GM18505 (cell line): ENCODE data around the gene ACSF3.

Experiments
- ATAC-seq: cut with Tn5 transposase; IDR thresholded peaks from one replicate; pipeline ENCODE4 v1.9.1; 2021; ENCODE audit not compliant: unreplicated experiment
- POLR2A ChIP-seq: IDR thresholded peaks from 4 replicates; pipeline ENCODE4 v1.6.1; 2011; ENCODE audit warnings: borderline replicate concordance; ENCODE audit not compliant: insufficient read depth, insufficient read length; ENCODE audit errors: extremely low read depth

ACSF3 gene

DNA sequence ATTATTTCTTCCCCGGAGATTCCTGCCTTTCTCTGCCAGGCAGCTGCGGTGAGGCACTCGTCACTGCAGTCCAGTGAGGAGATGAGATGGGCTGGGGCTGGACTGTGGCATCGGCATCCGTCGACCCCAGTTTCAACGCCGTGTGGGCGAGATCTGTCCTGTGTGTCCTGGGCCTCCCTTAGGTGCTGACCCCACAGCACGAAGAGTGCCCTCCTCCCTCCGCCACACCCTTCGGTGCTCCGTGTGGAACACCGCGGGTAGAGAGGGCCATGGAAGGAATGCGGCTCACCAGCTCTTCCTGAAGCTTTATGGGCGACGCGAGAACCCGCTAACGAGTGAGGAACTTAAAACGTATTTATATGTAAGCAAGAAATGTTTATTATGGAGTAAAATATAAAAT, 17.6 kb downstream of the ACSF3 start:
- ATAC-seq: no peak
- no peak for TF ChIP-seq POLR2A

DNA sequence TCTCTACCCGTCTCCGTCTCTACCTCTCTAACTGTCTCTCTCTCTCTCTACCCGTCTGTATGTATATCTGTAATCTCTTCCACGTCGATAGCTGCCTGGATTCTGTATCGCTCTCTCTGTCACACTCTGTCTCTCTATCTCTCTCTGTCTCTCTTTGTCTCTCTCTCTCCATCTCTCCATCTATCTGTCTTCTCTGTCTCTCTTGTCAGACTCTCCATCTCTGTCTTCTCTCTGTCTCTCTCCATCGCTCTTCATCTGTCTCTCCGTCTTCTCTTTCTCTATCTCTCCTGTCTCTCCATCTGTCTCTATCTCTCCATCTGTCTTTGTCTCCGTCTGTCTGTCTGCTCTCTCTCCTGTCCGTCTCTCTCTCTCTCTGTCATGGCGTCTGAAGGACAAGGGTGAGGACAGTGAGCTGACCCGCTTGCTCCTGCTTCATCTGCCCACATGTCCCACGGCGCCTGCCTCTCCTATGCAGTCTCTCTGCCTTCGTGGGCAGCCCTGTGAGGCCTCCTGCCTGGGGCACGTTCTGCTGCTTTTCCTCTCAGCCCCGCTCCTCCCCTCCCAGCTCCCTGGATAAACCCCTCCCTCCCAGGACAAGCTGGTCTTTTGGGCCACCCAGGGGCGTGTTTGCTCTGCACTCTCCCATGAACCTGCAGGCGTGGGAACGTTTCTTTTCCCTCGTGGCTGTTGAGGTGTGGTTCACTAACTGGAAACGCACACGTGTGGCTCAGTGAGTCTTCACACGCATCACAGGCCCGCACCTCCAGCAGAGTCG, 18.9 kb downstream of the ACSF3 start:
- ATAC-seq: no peak
- no peak for TF ChIP-seq POLR2A

DNA sequence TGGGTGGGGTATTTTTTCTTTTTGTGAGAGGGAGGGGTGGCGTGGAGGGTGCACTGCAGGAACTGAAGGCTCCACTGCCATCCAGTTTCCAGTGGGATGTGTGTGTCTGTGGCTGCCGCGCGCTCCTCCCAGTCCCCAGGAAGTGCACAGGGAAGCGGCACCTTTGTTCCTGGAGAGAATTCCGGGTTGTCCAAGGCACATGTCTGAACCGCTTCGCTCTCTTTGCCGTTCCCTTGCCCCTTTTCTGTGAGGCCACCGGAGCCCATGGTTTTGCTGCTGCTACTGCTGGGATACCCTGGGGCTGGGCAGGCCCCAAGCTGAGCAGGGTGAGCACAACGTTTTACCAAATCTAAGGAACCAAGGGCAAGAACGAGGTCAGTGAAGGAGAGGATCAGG, 19.5 kb downstream of the ACSF3 start:
- ATAC-seq: no peak
- TF ChIP-seq POLR2A: no peak

DNA sequence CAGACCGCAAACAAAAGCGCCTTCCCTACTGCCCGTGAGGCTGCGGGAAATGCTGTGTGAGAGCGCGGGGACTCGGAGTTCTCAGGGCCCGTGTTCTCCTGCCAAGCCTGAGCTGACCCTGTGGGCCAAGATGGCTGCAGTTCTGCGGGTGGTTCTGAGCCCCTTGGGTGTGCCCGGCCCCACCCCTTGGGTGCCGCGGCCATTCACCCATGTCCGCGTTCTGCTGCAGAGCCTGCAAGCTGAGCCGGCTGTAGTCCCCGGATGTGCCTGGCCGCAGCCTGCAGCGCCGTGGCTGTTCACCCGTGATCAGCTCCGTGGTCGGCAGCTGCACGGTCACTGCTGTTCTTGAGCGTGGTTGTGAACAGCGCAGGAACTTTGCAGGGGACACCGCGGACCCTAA, 20.0 kb downstream of the ACSF3 start:
- no peak for ATAC-seq
- TF ChIP-seq POLR2A: no peak

DNA sequence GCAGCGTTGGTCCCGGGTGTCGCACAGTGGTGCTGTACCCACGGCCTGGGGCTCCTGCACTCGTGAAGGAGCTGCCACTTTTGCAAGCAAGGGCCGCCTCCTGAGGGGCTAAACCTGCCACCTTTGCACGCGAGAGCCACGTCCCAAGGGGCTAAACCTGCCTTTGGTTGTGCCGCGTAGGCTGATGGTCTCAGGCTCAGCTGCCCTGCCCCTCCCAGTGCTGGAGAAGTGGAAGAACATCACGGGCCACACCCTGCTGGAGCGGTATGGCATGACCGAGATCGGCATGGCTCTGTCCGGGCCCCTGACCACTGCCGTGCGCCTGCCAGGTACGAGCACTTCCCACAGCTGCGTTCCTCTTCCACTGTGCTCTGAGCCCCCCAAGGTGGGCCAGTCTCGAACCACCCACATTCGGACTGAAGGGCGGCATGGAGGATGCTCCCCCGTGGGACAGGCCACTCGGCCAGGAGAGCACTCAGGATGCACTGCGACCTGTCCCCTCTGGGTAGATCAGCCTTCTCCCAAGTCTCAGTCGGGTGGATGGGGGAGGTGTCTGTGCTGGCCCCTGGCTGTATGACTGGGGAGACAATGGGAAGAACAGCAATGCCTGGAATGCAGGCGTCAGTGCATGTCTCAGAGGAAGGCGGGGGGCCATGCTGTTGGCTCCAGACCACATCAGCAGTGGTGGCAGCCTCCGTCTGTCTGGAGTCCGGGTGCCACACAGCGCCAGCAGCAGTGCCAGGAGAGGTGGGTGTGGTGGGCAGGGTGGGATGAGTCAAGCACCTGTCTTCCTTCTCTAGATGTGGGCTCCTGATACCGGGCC, 20.7 kb downstream of the ACSF3 start:
- no peak for TF ChIP-seq POLR2A
- ATAC-seq: no peak

DNA sequence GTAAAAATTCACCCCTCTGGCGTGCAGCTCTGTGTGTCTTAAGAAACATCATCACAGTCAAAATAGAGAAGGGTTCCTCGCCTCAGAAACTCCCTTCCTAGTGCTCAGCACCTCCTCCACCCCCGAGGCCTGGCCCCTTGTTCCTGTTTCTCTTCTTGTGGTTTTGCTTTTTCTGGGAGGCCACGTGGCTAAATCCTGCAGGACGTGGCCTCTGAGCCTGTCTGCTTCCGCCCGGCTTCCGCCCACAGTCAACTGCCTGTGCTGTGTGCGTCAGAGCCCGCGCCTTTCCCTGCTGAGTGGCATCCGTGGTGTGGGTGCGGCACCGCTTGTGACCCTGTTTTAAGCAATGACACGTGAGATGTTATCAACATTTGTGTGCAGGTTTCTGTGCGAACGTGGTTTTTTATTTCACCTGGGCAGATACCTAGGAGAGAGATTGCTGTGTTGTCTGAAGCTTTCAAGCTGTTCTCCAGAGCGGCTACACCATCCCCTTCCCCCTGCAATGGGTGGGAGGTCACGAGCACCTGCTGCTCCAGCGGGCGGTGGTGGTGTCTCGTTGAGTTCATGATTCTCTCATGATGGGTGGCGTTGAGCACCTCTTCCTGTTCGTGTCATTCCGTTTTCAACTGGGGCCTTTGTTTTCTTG, 21.7 kb downstream of the ACSF3 start:
- peak; percentile 63 for ATAC-seq
- peak; percentile 33 for TF ChIP-seq POLR2A

DNA sequence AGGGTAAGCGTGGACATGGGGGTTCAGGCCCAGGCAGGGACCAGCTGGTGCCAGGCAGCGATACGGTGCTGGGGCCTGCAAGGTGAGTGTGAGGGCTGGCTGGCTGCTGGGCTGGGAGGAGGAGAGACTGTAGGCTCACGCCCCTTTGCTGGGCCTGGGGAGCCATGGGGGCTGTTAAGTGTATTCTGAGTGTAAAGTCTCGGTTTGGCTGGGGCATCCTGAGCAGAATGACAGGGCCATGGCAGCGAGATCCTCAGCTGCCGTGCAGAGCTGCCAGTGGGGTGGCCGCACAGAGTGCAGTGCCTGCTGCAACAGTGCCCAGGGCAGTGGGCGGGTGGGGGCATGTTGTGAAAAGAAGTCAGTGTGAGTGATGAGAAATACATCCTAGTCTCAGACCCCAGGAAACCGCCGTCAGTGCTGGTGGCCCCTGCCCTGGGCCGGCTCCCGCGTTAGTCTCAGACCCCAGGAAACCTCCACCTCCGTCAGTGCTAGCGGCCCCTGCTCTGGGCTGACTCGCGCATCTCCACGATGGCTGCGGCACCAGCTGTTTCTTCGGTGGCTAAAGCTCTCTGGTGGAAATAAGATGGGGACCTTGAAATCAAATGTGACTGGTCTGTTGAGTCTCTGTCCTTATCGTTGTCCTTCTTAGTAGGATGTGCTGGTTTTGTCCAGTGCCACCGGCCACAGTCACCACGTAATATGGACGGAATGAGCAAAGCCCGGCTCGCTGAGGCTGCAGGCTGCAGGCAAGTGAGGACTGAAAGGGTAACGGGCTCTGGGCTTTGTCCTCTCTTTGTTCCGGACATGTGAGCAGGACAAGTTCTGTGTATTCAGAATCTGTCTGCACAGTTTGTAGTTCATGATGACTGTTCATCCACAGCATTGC, 22.9 kb downstream of the ACSF3 start:
- TF ChIP-seq POLR2A: no peak
- no peak for ATAC-seq

DNA sequence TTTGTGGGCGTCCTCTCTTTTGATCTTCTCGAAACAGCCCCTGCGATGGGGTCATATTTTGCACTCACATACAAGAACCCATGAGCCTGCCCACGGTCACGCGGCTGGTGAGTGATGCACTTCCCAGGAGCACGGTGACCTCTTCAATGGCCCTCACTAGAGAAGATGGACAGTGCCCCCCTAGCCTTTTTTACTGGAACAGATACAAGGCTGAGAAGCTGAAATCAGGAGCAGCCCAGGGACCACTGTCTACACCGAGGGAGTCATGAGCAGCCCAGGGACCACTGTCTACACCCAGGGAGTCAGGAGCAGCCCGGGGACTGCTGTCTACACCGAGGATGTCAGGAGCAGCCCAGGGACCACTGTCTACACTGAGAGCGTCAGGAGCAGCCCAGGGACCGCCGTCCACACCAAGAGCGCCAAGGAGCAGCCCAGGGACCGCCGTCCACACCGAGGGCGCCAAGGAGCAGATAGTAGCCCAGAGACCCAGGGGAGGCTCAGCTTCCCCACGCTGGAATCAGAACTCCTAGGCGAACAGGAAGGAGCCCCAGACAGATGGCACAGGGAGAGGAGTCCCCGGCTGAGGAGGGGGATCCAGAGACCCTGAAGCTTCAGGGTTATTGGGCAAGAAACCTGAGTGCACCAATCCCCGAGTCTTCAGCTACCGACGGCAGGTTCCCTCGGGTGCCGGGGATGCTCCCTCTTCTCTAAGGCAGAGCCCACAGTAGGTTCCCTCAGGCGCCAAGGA, 23.7 kb downstream of the ACSF3 start:
- ATAC-seq: no peak
- TF ChIP-seq POLR2A: no peak

DNA sequence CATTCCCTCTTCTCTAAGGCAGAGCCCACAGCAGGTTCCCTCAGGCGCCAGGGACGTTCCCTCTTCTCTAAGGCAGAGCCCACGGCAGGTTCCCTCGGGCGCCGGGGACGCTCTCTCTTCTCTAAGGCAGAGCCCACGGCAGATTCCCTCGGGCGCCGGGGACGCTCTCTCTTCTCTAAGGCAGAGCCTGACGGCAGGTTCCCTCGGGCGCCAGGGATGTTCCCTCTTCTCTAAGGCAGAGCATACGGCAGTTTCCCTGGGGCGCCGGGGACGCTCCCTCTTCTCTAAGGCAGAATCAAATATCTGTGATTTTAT, 24.3 kb downstream of the ACSF3 start:
- TF ChIP-seq POLR2A: no peak
- ATAC-seq: no peak

DNA sequence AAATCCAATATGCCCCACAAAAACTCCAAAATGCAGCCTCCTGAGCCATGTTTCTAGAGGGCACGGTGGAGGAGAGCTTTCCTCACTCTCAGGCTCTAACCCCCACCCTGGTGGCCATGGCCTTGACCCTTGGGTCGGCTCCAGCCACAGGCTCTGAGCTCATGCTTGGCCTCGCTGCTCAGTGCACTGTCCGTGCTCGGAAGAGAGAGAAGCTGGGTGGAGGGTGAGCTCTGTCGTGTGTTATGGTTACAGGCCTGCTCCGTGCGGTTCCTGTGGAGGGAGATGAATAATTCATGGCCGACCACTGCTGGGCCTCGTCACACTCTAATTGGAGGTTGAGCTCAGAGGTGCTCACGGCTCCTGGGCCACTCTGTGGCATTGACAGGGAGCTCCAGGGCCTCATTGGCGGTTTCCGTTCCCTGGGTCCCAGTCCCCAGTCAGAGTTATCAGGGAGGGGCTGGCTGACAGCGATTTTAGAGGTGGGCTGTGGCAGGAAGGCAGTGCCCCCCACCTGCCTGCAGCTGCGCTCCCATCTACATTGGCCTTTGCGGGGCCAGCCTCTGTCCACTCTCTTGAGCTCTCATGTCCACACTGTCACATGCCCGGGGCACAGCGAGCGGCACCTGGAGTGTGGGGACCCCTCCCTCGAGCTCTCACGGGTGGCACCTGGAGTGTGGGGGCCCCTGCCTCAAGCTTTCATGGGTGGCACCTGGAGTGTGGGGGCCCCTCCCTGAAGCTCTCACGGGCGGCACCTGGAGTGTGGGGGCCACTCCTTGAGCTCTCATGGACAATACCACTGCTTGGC, 24.9 kb downstream of the ACSF3 start:
- TF ChIP-seq POLR2A: no peak
- ATAC-seq: no peak

DNA sequence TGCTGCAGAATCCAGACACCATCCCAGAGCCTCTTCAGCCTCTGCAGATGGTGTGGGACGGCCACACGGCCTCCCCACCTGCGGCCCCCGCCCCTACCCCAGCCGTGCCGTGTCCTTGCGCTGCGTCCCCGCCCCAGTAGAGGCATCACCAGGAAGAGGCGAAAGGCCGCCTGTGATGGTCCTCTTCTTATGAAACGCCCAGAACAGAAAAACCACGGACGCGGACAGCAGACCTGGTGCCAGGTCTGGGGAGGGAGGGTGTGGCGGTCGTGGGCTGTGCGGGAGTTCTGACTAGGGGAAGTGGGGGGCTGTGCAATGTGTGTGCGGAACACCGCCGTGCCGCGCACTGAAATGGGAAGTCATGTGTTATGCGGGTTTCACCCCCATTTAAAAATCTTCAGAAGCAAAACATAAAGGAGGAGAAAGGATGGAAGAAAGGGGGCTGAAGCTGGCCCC, 25.5 kb downstream of the ACSF3 start:
- TF ChIP-seq POLR2A: no peak
- no peak for ATAC-seq

DNA sequence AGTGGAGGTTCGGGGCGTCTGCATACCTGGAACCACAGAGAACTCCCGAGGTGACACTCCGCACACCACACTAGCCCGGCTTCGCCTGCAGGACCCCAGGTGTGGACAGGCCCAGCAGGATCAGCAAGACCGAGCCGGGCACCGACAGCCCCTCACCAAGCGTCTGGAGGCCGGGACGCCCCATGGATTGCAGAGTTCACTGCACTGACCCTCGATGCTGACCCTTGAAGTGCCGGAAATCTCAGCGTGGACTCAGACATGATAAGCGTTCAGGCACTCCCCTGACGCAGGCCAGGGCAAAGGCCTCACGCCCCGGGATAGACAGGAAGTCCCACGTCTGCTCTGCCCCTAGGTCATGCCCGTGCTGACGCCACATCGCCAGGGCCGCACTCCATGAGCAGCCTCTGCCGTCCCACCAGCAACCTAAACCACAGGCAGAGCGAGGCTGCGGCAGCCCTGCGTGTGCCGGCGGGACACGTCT, 26.0 kb downstream of the ACSF3 start:
- no peak for TF ChIP-seq POLR2A
- ATAC-seq: no peak

DNA sequence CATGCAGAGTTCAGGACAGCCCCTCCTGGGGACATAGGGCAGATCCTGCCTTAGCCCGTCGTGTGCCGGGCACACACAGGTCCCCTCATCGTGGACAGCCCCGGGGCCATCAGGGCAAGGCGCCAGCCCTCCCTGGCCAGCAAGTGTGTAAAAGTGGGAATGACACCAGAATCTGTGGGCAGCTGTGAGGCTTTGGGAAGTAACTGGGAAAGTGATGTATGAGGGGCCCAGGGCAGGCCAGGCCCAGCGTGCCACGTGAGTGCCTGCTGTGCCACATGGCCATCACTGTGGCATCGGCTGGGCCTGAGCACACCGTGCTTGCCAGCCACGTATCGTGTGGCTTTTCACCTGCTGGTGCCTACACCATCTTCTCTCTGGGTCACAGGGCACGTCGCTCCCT, 26.6 kb downstream of the ACSF3 start:
- TF ChIP-seq POLR2A: no peak
- ATAC-seq: no peak
